AG08395 (cell line): ENCODE results near the gene CHCHD3.
"Not testable (repeated sequence)": the region's sequence is repeated elsewhere in the genome, so short reads cannot be mapped to it uniquely, and the experiment has no call there.

Experiments used
- DNase-seq: peaks from one replicate; pipeline ENCODE4 v3.0.0; 2012; ENCODE audit warnings: mixed read lengths, low spot score

CHCHD3 gene

GRCh38 chr7:132953468-132953867 is 128.4 kb downstream of the CHCHD3 start:
- DNase-seq: no peak

- DNase-seq: no peak
These were observed 131.2 kb downstream of the CHCHD3 start for GRCh38 chr7:132950725-132951124.

- no peak for DNase-seq
These were observed 134.9 kb downstream of the CHCHD3 start for GRCh38 chr7:132947011-132947410.

- no peak for DNase-seq
These were observed 137.1 kb downstream of the CHCHD3 start for GRCh38 chr7:132944774-132945173.

- no peak for DNase-seq
These were observed 138.2 kb downstream of the CHCHD3 start for GRCh38 chr7:132943645-132944044.

GRCh38 chr7:132942701-132943100 is 139.2 kb downstream of the CHCHD3 start:
- DNase-seq: no peak

- DNase-seq: no peak
These were observed 140.0 kb downstream of the CHCHD3 start for GRCh38 chr7:132941905-132942304.

- DNase-seq: no peak
These were observed 140.5 kb downstream of the CHCHD3 start for GRCh38 chr7:132941428-132941827.

GRCh38 chr7:132940084-132940483 is 141.8 kb downstream of the CHCHD3 start:
- no peak for DNase-seq

GRCh38 chr7:132939495-132939894 is 142.4 kb downstream of the CHCHD3 start:
- no peak for DNase-seq

- DNase-seq: no peak
These were observed 144.6 kb downstream of the CHCHD3 start for GRCh38 chr7:132937286-132937685.

GRCh38 chr7:132935608-132936007 is 146.3 kb downstream of the CHCHD3 start:
- no peak for DNase-seq

- no peak for DNase-seq
These were observed 147.9 kb downstream of the CHCHD3 start for GRCh38 chr7:132934017-132934416.

GRCh38 chr7:132933072-132933458 is 148.8 kb downstream of the CHCHD3 start:
- DNase-seq: peak; percentile 48

GRCh38 chr7:132932296-132933071 is 149.4 kb downstream of the CHCHD3 start:
- DNase-seq: no peak

GRCh38 chr7:132930881-132931280 is 151.0 kb downstream of the CHCHD3 start:
- no peak for DNase-seq

GRCh38 chr7:132929944-132930343 is 151.9 kb downstream of the CHCHD3 start:
- DNase-seq: not testable (repeated sequence)

- DNase-seq: no peak
These were observed 162.1 kb downstream of the CHCHD3 start for GRCh38 chr7:132919771-132920170.

GRCh38 chr7:132915647-132916046 is 166.2 kb downstream of the CHCHD3 start:
- no peak for DNase-seq

GRCh38 chr7:132910657-132911056 is 171.2 kb downstream of the CHCHD3 start:
- no peak for DNase-seq

- DNase-seq: no peak
These were observed 174.4 kb downstream of the CHCHD3 start for GRCh38 chr7:132907380-132907940.

- DNase-seq: no peak
These were observed 175.6 kb downstream of the CHCHD3 start for GRCh38 chr7:132906193-132906835.

- not testable (repeated sequence) for DNase-seq
These were observed 176.8 kb downstream of the CHCHD3 start for GRCh38 chr7:132905136-132905535.
